ENCODE data around the gene TUBB4B. TPM values are rescaled to one million over a fixed set of nuclear protein-coding genes. Genes with fewer than 3 reads are reported as not detected.
"Not testable (repeated sequence)": the region's sequence is repeated elsewhere in the genome, so short reads cannot be mapped to it uniquely, and the experiment has no call there.

Gene TUBB4B
- polyA plus RNA-seq, 1 of the 3 experiments (the other 2 are of a cell fraction): 508 TPM

GRCh38 chr9:137242269-137243203 lies 1.4 kb downstream of the TUBB4B start:
- WGBS (ENCODE audit: low lambda C conversion rate): 69% methylated on average over 16 of the region's 36 CpGs
- Histone ChIP-seq H3K4me3 (ENCODE audit: low read depth in 2 of 2, low read length in 1 of 2) (peak overlapping the region; percentile 84 to 87), H3K79me2 (ENCODE audit: insufficient read depth) (peaks cover 51% of the 10 kb centered on the region), H3K27me3 (ENCODE audit: insufficient read depth) (no peaks in the 10 kb centered on the region), H3K36me3 (replicated peaks in 1 of 2; ENCODE audit: control insufficient read depth in 1 of 2, insufficient read depth in 2 of 2, low read length in 1 of 2) (peaks cover 13 to 20% of the 10 kb centered on the region in 2 experiments), H3K4me1 (ENCODE audit: control insufficient read depth in 1 of 2, insufficient read depth in 2 of 2, low read depth in 1 of 2, low read length in 1 of 2) (peaks cover 17 to 28% of the 10 kb centered on the region in 2 experiments; a peak in 2 of 4 replicates), H2AFZ (ENCODE audit: low read depth) (no peak overlapping the region), H3F3A (replicated peaks; ENCODE audit: insufficient read depth) (peaks cover 16% of the 10 kb centered on the region), H4K20me1 (ENCODE audit: insufficient read depth) (peaks cover 29% of the 10 kb centered on the region), H3K9me2 (no peaks in the 10 kb centered on the region), H3K27ac (ENCODE audit: low read depth in 2 of 2, low read length in 1 of 2) (peak overlapping the region in 1 of 2 experiments; percentile 59; a peak in 1 of 4 replicates), H3K4me2 (peak overlapping the region; percentile 98), H3K9me3 (no peaks in the 10 kb centered on the region), H3K9ac (peak overlapping the region; percentile 88)
- POLR2A ChIA-PET: interaction anchor here (0.6 to 6.4 kb wide), 4 partner anchors 13 to 292 kb away, joined by 3 to 83 read pairs (median 3); partner anchors contain the start of gene NELFB
- TF ChIP-seq GABPA (IDR thresholded peaks at IDR 0.05; ENCODE audit: low read depth): no peak
- 0 out of 2 replicates have a peak, but pooled peaks have one; percentile 6 for TF ChIP-seq POLR2AphosphoS5 (IDR thresholded peaks at IDR 0.05; ENCODE audit: low read depth, low read length)
- CTCF ChIA-PET: interaction anchor here (1.1 to 2.0 kb wide), 4 partner anchors 12 to 213 kb away, joined by 3 to 10 read pairs (median 3); partner anchors contain the start of genes ANAPC2, NELFB and SSNA1
- no peak for DNase-seq

DNA sequence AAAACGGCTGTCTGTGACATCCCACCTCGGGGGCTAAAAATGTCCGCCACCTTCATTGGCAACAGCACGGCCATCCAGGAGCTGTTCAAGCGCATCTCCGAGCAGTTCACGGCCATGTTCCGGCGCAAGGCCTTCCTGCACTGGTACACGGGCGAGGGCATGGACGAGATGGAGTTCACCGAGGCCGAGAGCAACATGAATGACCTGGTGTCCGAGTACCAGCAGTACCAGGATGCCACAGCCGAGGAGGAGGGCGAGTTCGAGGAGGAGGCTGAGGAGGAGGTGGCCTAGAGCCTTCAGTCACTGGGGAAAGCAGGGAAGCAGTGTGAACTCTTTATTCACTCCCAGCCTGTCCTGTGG lies 2.2 kb downstream of the TUBB4B start:
- not testable (repeated sequence) for H2AFZ ChIP-seq (ENCODE audit: low read depth); DNase-seq; H3K4me3 ChIP-seq (ENCODE audit: low read depth in 2 of 2, low read length in 1 of 2); H3K27me3 ChIP-seq (ENCODE audit: insufficient read depth); H3K27ac ChIP-seq (ENCODE audit: low read depth in 2 of 2, low read length in 1 of 2); H3K4me2 ChIP-seq; H3K9ac ChIP-seq; H3K9me2 ChIP-seq; H3K9me3 ChIP-seq
- CTCF ChIA-PET: interaction anchor here (1.1 to 2.0 kb wide), 3 partner anchors 11 to 214 kb away, joined by 3 to 10 read pairs (median 4); partner anchors contain the start of gene NELFB
- peaks cover 17 to 24% of the 10 kb centered on the region in 2 experiments; a peak in 2 of 4 replicates for H3K4me1 ChIP-seq (ENCODE audit: control insufficient read depth in 1 of 2, insufficient read depth in 2 of 2, low read depth in 1 of 2, low read length in 1 of 2)
- H3K79me2 ChIP-seq (ENCODE audit: insufficient read depth): peaks cover 44% of the 10 kb centered on the region
- H4K20me1 ChIP-seq (ENCODE audit: insufficient read depth): peaks cover 29% of the 10 kb centered on the region
- peaks cover 16% of the 10 kb centered on the region for H3F3A ChIP-seq (replicated peaks; ENCODE audit: insufficient read depth)
- 96% methylated on average over 13 of the region's 18 CpGs for WGBS (ENCODE audit: low lambda C conversion rate)
- POLR2A ChIA-PET: interaction anchor here (1.0 to 6.4 kb wide), 2 partner anchors 13 to 20 kb away, joined by 3 to 83 read pairs; partner anchors contain the start of gene NELFB
- peaks cover 13 to 20% of the 10 kb centered on the region in 2 experiments for H3K36me3 ChIP-seq (replicated peaks in 1 of 2; ENCODE audit: control insufficient read depth in 1 of 2, insufficient read depth in 2 of 2, low read length in 1 of 2)

- H3K79me2 ChIP-seq (ENCODE audit: insufficient read depth): peaks cover 38% of the 10 kb centered on the region
- H3K4me3 ChIP-seq (ENCODE audit: low read depth in 2 of 2, low read length in 1 of 2): no peak overlapping the region
- POLR2A ChIA-PET: interaction anchor here (6.4 kb wide), 1 partner anchor 12 kb away, joined by 83 read pairs; the partner anchor contains the start of gene NELFB
- WGBS (ENCODE audit: low lambda C conversion rate): 87% methylated on average over 13 of the region's 15 CpGs
- H3K9me2 ChIP-seq: no peaks in the 10 kb centered on the region
- CTCF ChIA-PET: interaction anchor here (1.0 to 8.2 kb wide), 6 partner anchors 7 to 214 kb away, joined by 3 to 38 read pairs (median 5); partner anchors contain the start of gene NELFB
- H3K9me3 ChIP-seq: no peaks in the 10 kb centered on the region
- peaks cover 16% of the 10 kb centered on the region for H3F3A ChIP-seq (replicated peaks; ENCODE audit: insufficient read depth)
- H3K27ac ChIP-seq (ENCODE audit: low read depth in 2 of 2, low read length in 1 of 2): no peak overlapping the region; a peak in 1 of 4 replicates
- H2AFZ ChIP-seq (ENCODE audit: low read depth): no peak overlapping the region
- H3K9ac ChIP-seq: no peak overlapping the region
- H3K27me3 ChIP-seq (ENCODE audit: insufficient read depth): no peaks in the 10 kb centered on the region
- H3K4me2 ChIP-seq: no peak overlapping the region
- DNase-seq: no peak
- TF ChIP-seq POLR2AphosphoS5 (IDR thresholded peaks at IDR 0.05; ENCODE audit: low read depth, low read length) (peak; percentile 60), JUND (IDR thresholded peaks at IDR 0.05) (peak; percentile 5; the same call in 1 of the 2 replicates), FOSL2 (IDR thresholded peaks at IDR 0.05; ENCODE audit: borderline replicate concordance, low read depth) (no peak), MEF2A (IDR thresholded peaks at IDR 0.05; ENCODE audit: borderline replicate concordance, low read depth) (no peak), YY1 (IDR thresholded peaks at IDR 0.05; ENCODE audit: low read depth) (no peak), TAF1 (IDR thresholded peaks at IDR 0.05; ENCODE audit: borderline replicate concordance, low read depth, low read length) (peak; percentile 9; the same call in 1 of the 2 replicates)
- H3K4me1 ChIP-seq (ENCODE audit: control insufficient read depth in 1 of 2, insufficient read depth in 2 of 2, low read depth in 1 of 2, low read length in 1 of 2): peaks cover 11 to 18% of the 10 kb centered on the region in 2 experiments; a peak in 2 of 4 replicates
- peaks cover 13 to 20% of the 10 kb centered on the region in 2 experiments for H3K36me3 ChIP-seq (replicated peaks in 1 of 2; ENCODE audit: control insufficient read depth in 1 of 2, insufficient read depth in 2 of 2, low read length in 1 of 2)
- peaks cover 29% of the 10 kb centered on the region for H4K20me1 ChIP-seq (ENCODE audit: insufficient read depth)
Observed at GRCh38 chr9:137243626-137244485, 2.8 kb downstream of the TUBB4B start.

Measured in SK-N-SH (cell line).